Heart left ventricle (tissue), 16 donors: ENCODE results near the gene KRTAP5-10. TPM values are rescaled to one million over a fixed set of nuclear protein-coding genes. Genes with fewer than 3 reads are reported as not detected.
"Not testable (repeated sequence)": the region's sequence is repeated elsewhere in the genome, so short reads cannot be mapped to it uniquely, and the experiment has no call there.

ENCODE experiments used
- ATAC-seq, 4 donors: fragments of 200-7000 bp; cut with Tn5 transposase; one replicate each; pipeline ENCODE4 v1.9.1; 2020 to 2022; ENCODE audit warnings: moderate library complexity in 4 of 4, mild to moderate bottlenecking in 3 of 4, moderate number of reproducible peaks in 1 of 4
- DNase-seq, 5 donors: peaks; one replicate each; pipeline ENCODE4 v3.0.0-alpha.2; 2020
- H3K27ac ChIP-seq, 12 donors: fragments of 200-600 bp; sonication (generic) in 4 of 12; one replicate each; pipeline versions ENCODE4 v1.5.0 to v1.8.0; 2016 to 2022; ENCODE audit warnings: mild to moderate bottlenecking in 2 of 12
- H3K27me3 ChIP-seq, 9 donors: fragments of 200-600 bp; sonication (generic) in 2 of 9; one replicate each; pipeline versions ENCODE4 v1.5.1 to v1.8.0; 2016 to 2022; ENCODE audit warnings: mild to moderate bottlenecking in 3 of 9
- H3K36me3 ChIP-seq, 9 donors: fragments of 200-600 bp; sonication (generic) in 2 of 9; one replicate each; pipeline versions ENCODE4 v1.5.0 to v1.8.0; 2018 to 2022; ENCODE audit warnings: mild to moderate bottlenecking in 2 of 9
- H3K4me1 ChIP-seq, 12 donors: fragments of 200-600 bp; sonication (generic) in 4 of 12; one replicate each; pipeline versions ENCODE4 v1.5.0 to v1.8.0; 2016 to 2022; ENCODE audit warnings: mild to moderate bottlenecking in 3 of 12
- H3K4me3 ChIP-seq, 12 donors: fragments of 200-600 bp; sonication (generic) in 4 of 12; one replicate each; pipeline versions ENCODE4 v1.5.0 to v1.8.0; 2017 to 2022; ENCODE audit warnings: mild to moderate bottlenecking in 9 of 12, moderate library complexity in 4 of 12
- H3K9me3 ChIP-seq, 12 donors: fragments of 200-600 bp; sonication (generic) in 4 of 12; one replicate each; pipeline versions ENCODE4 v1.5.0 to v1.8.0; 2016 to 2022; ENCODE audit warnings: mild to moderate bottlenecking in 1 of 12
- POLR2A ChIP-seq, 2 donors: fragments of 450-650 bp; IDR thresholded peaks; one replicate each; pipeline ENCODE4 v1.6.1; 2017; ENCODE audit warnings: antibody characterized with exemption in 2 of 2, mild to moderate bottlenecking in 2 of 2, moderate library complexity in 2 of 2
- WGBS, 4 donors: extraction: QIAGEN DNeasy Blood & Tissue Kit in 2 of 4; methylation state at CpG; one replicate each; pipeline versions ENCODE4 v1.1.5 to v1.1.7; 2013 to 2018; 5-methylcytosine and 5-hydroxymethylcytosine counted together
- intact Hi-C, 10 donors: fragments of 100-400 bp; cut with DNase I; formaldehyde crosslinking; loops; one replicate each; pipeline versions ENCODE4 v1.11.1 to v1.14.2; 2022
- polyA plus RNA-seq, 2 donors: library from polyadenylated mRNA; stranded (reverse); fragments of 200-250 nt; gene quantifications; one replicate each; pipeline ENCODE4 v1.2.3, GENCODE V29; 2013
- total RNA-seq, 9 donors: library from RNA; depleted of rRNA in 2 of 9; stranded (reverse); fragments of >200 nt in 2 of 9; fragmentation: NEBNext Ultra II Directional in 3 of 9; extraction: Animal tissue kit (Norgen Biotek cat#: 25700) in 3 of 9; gene quantifications; one replicate each; pipeline versions ENCODE4 v1.1.0 to v1.2.4, GENCODE V29; 2016 to 2023
- TF ChIP-seq, protein P1 (sequence below), 12 donors: fragments of 200-600 bp; sonication (generic) in 4 of 12; IDR thresholded peaks; one replicate each; pipeline versions ENCODE4 v1.5.0 to v1.8.0; 2018 to 2022; ENCODE audit warnings: antibody characterized with exemption in 12 of 12, mild to moderate bottlenecking in 5 of 12
- donor health status: ischemic (EF 13 %, LVEDD 7.1; RV severe dilation, severe dysfunction).
- donor health status: healthy with polysubstance abuse.
- donor health status: DM: no; HTN: yes; CAD: no.
- donor health status: DM: no; HTN: no; CAD: no.
- donor health status: ischemic (EF 25% LVEDD 6.9; RV normal size, moderate dysfunction).
- donor health status: ischemic (EF 25% LVEDD 5.7; RV mildly dilated, moderate dysfunction).
- donor health status: healthy.
- donor health status: DM: yes; HTN: yes; CAD: no.
- donor health status: ischemic (EF 35%, LVEDD 5.7; RV mildly dilated, moderate dysfunction).
- donor health status: nonischemic (EF 11% LVEDD 7.7; RV severe dilation, severe dysfunction).
- donor health status: DM: yes; HTN: yes; CAD: no.
- donor health status: PGD.
- donor health status: ischemic (EF 29% LVEDD 5.4; RV normal size, mild dysfunction).
- donor health status: nonischemic (EF 23%, LVEDD 6.1; RV moderate dilation, normal function).

The KRTAP5-10 gene
- total and polyA plus RNA-seq, 11 donors = not detected

- Histone ChIP-seq H3K4me3 (no peak overlapping the region), H3K36me3 (no peaks in the 10 kb centered on the region), H3K4me1 (no peaks in the 10 kb centered on the region), H3K9me3 (peaks cover 0 to 6% (median 0%) of the 10 kb centered on the region in 12 donors), H3K27ac (no peak overlapping the region), H3K27me3 (no peaks in the 10 kb centered on the region)
- DNase-seq (no peak), ATAC-seq (no peak)
- TF ChIP-seq POLR2A (IDR thresholded peaks at IDR 0.05) = no peak
- TF ChIP-seq, protein P1, sequence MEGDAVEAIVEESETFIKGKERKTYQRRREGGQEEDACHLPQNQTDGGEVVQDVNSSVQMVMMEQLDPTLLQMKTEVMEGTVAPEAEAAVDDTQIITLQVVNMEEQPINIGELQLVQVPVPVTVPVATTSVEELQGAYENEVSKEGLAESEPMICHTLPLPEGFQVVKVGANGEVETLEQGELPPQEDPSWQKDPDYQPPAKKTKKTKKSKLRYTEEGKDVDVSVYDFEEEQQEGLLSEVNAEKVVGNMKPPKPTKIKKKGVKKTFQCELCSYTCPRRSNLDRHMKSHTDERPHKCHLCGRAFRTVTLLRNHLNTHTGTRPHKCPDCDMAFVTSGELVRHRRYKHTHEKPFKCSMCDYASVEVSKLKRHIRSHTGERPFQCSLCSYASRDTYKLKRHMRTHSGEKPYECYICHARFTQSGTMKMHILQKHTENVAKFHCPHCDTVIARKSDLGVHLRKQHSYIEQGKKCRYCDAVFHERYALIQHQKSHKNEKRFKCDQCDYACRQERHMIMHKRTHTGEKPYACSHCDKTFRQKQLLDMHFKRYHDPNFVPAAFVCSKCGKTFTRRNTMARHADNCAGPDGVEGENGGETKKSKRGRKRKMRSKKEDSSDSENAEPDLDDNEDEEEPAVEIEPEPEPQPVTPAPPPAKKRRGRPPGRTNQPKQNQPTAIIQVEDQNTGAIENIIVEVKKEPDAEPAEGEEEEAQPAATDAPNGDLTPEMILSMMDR (IDR thresholded peaks at IDR 0.05) = no peak
- WGBS, 4 donors = 62 to 77% (median 66%) methylated on average over 3 of the region's 3 CpGs
- intact Hi-C loops = no loop called here
These were observed 40.0 kb upstream of the KRTAP5-10 start for GRCh38 chr11:71525188-71525937.

DNA sequence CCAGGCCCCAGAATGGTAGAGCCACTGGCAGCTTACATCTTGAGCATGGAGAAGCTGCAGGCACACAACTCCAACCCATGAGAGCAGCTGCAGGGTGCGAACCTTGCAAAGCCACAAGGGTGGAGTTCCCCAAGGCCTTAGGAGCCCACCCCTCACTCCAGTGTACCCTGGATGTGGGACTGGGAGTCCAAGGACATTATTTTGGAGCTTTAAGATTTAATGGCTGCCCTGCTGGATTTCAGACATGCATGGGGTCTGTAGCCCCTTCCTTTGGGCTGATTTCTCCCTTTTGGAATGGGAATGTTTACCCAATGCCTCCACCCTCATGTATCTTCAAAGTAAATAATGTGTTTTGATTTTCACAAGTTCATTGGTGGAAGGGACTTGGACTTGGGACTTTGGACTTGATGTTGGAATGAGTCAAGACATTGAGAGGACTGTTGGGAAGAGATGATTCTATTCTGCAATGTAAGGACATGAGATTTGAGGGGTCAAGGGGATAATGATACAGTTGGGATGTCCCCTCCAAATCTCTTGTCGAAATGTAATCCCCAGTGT lies 39.3 kb upstream of the KRTAP5-10 start:
- no peak for ATAC-seq
- DNase-seq = no peak
- H3K9me3 ChIP-seq = peaks cover 0 to 6% (median 0%) of the 10 kb centered on the region in 12 donors

DNA sequence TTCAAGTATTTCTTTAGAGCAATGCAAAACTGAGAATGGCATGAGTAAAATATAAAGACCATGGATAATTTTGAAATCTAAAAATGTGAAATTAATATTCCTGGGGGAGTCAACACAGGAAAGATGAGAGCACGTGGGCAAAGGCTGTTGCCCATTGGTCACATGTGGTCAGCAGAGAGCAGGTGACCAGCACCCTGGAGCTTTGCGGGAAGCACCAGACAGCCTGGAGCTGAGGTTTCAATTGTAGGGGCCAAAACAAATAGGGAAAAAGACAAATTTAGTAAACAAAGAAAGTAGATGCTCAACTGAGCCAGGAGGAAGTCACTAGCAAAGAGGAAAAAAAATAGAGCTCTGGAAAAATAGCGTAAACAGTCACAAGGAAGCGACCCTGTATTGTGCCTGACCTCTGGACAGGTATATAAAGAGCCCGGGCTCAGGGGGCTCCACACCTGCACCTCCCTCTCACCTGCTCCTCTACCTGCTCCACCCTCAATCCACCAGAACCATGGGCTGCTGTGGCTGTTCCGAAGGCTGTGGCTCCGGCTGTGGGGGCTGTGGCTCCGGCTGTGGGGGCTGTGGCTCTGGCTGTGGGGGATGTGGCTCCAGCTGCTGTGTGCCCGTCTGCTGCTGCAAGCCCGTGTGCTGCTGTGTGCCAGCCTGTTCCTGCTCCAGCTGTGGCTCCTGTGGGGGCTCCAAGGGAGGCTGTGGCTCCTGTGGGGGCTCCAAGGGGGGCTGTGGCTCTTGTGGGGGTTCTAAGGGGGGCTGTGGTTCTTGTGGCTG lies 38.4 kb upstream of the KRTAP5-10 start, which contains the start of gene KRTAP5-7:
TSS of gene KRTAP5-7 (plus strand) at position 472 of the 780 bp plus-strand sequence. CDS start at position 506, 34 bp downstream.
- H3K9me3 ChIP-seq, H3K27ac ChIP-seq, H3K27me3 ChIP-seq, H3K36me3 ChIP-seq, DNase-seq, H3K4me1 ChIP-seq, H3K4me3 ChIP-seq, intact Hi-C loops, ATAC-seq: not testable (repeated sequence)
- 44 to 64% (median 48%) methylated on average over 8 to 10 of the region's 10 CpGs for WGBS, 4 donors

More for the DNA sequence above, 39.3 kb upstream of the KRTAP5-10 start:
- 82 to 83% (median 82%) methylated on average over 2 of the region's 2 CpGs for WGBS, 4 donors
- Histone ChIP-seq H3K27ac (no peak overlapping the region), H3K36me3 (no peaks in the 10 kb centered on the region), H3K4me3 (no peak overlapping the region), H3K27me3 (no peaks in the 10 kb centered on the region), H3K4me1 (no peaks in the 10 kb centered on the region)
- intact Hi-C loops = no loop called here
- TF ChIP-seq POLR2A (IDR thresholded peaks at IDR 0.05) = no peak
- TF ChIP-seq, protein P1 (IDR thresholded peaks at IDR 0.05) = no peak

- 85 to 91% (median 88%) methylated on average over 6 of the region's 6 CpGs for WGBS, 4 donors
- Histone ChIP-seq H3K4me1 (no peaks in the 10 kb centered on the region), H3K4me3 (no peak overlapping the region), H3K27me3 (no peaks in the 10 kb centered on the region), H3K36me3 (no peaks in the 10 kb centered on the region), H3K27ac (no peak overlapping the region), H3K9me3 (peaks cover 0 to 6% (median 0%) of the 10 kb centered on the region in 12 donors)
- ATAC-seq (no peak), DNase-seq (no peak)
- TF ChIP-seq, protein P1 (IDR thresholded peaks at IDR 0.05) = no peak
- TF ChIP-seq POLR2A (IDR thresholded peaks at IDR 0.05) = no peak
- intact Hi-C loops = no loop called here
These were observed 37.7 kb upstream of the KRTAP5-10 start for GRCh38 chr11:71527576-71528210.
